GM06990 (cell line): ENCODE data around the gene CDCP1.

Source experiments
- DNase-seq: peaks from one replicate; pipeline ENCODE4 v3.0.0-alpha.2; 2011; ENCODE audit not compliant: insufficient read length; ENCODE audit errors: extremely low read depth
- H3K27me3 ChIP-seq: replicated peaks from 2 replicates; pipeline ENCODE4 v1.6.0; 2011; ENCODE audit warnings: low read length; ENCODE audit not compliant: control insufficient read depth, insufficient read depth
- H3K36me3 ChIP-seq: 2 replicates; pipeline ENCODE4 v1.5.1; 2011; ENCODE audit warnings: low read length; ENCODE audit not compliant: control insufficient read depth, insufficient read depth
- H3K4me3 ChIP-seq: replicated peaks from 2 replicates; pipeline ENCODE4 v1.5.1; 2011; ENCODE audit warnings: low read depth, mild to moderate bottlenecking, control low read depth, low read length
- CTCF ChIP-seq: IDR thresholded peaks from 2 replicates; pipeline ENCODE4 v1.5.1; 2011; ENCODE audit warnings: low read length, control low read depth, mild to moderate bottlenecking, inconsistent platforms; ENCODE audit not compliant: insufficient read depth, poor library complexity, severe bottlenecking

CDCP1 gene

GRCh38 chr3:45090855-45091254 is 55.3 kb downstream of the CDCP1 start:
- Histone ChIP-seq H3K27me3 (peaks cover 2% of the 10 kb centered on the region; the same call in 1 of the 2 replicates), H3K36me3 (no peaks in the 10 kb centered on the region), H3K4me3 (no peak overlapping the region)
- no peak for DNase-seq
- no peak for TF ChIP-seq CTCF

DNA sequence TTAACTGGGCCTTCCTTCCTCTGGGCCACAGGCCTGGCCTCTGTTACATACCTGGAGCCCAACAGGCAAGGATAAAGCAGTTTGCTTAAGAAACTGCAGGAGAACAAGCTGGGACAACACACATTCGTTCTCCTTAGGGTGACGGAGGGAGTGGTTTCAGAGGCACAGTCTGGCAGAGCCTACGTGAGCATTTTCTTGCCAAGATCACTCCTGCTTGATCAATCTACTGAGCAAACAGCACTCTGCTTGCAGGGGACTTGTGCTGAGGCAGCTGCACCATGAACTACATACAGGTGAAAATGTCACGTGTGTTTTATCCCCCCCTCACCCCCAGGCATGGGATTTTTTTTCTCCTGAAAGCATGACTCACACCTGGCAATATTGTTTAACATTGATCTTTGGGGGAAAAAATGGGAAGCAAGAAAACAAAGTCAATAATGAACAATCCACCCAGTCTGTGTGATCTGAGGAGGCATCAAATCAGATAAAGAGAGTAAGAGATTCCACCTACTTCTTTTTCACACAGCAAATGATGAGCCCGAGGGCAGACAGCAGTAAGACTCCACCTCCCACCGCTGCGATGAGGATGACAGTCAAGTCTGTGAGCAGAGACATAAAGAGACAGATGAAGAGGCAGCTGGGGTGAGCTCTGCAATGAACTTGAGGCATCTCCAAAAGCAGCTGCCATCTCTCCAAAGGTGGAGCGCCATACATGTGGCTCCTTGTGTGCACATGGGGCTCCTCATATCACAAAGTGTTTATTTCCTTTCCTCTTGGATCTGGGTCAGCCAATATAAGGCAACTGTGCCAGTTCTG is 57.4 kb downstream of the CDCP1 start:
- Histone ChIP-seq H3K4me3 (no peak overlapping the region), H3K27me3 (0 out of 2 replicates have a peak, but pooled peaks cover 2% of the 10 kb centered on the region), H3K36me3 (no peaks in the 10 kb centered on the region)
- DNase-seq, result no peak
- TF ChIP-seq CTCF, result no peak

DNA sequence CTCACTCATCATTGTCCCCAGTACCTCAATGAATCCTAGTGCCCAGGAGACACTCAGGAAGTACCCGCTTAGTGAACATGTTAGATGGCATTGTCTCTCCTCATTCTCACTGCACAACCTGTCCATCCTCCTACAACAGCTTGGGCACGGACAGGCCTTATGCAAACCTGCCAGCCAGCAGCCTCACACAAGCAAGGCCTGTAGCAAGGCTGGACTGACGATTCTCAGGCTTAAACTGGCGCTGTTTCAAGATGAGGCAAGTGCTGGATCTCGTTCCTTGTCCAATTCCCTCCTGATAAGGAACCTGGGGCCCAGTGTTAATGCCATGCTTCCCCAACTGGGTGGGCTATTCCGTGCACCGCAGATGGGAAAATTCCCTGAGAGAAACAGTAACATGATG is 59.0 kb downstream of the CDCP1 start:
- DNase-seq, result no peak
- TF ChIP-seq CTCF, result no peak
- Histone ChIP-seq H3K4me3 (no peak overlapping the region), H3K36me3 (no peaks in the 10 kb centered on the region), H3K27me3 (0 out of 2 replicates have a peak, but pooled peaks cover 2% of the 10 kb centered on the region)

DNA sequence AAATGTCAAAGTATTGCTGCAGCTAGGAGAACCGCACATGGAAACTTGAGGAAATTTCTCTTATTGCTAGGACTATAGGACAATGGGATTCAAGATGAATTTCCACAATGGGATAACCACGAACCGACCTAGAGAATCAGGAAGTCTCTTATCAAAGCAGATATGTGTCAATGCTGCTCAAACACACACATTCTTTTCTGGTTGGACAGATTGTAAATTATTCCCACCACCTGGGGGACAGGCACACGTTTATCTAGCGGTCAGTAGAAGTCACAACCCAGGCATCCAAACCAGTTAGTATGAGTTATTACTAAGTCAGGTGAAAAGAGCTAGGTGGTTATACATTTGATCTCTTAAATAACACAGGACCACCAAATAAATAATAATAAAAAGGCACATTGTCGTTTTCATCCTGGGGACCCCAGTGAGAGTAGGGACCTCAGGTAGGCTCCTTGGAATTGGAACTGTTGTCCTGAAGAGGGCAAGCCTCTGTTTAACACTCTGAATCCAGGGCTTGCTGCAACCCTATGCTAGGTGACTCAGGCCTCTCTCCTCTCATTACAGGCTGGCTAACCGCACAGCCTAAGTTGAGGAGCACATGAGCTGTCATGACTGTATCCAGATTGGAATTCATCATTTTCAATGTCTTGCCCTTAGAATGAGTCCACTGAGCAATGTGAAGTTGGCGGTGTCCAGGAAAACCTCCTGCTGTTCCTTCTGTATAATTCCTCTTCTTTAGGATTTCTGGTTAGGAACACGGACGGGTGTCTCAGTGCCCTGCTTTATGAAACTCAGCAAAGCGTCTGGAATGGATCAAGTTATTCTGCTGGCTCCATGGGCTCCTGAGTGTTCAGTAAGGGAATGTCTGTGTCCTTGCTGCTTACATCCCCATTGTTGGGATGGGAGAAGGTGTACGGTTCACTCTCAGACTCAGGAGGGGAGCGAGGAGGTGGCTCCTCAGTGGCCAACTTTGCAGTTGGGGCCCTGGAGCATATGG is 61.1 kb downstream of the CDCP1 start:
- H3K36me3 ChIP-seq, result no peaks in the 10 kb centered on the region
- TF ChIP-seq CTCF, result no peak
- H3K27me3 ChIP-seq, result 0 out of 2 replicates have a peak, but pooled peaks cover 2% of the 10 kb centered on the region
- no peak for DNase-seq
- H3K4me3 ChIP-seq, result no peak overlapping the region

DNA sequence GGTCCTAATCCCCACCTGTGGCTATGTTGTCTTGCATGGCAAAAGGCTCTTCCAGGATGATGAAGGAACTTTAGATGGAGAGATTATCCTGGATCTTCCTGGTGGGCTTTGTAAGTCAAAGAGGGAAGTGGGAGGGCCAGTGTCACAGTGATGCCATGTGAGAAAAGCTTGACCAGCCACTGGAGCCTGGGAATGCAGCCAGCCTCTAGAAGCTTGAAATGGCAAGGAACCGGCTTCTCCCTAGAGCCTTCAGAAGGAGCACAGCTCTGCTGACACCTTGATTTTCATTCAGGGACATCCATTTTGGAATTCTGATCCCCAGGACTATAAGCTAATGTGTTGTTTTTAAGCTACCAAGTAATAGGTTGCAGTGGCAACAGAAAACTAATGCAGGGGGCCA is 61.8 kb downstream of the CDCP1 start:
- H3K27me3 ChIP-seq, result peaks cover 2% of the 10 kb centered on the region; the same call in 1 of the 2 replicates
- H3K4me3 ChIP-seq, result no peak overlapping the region
- no peaks in the 10 kb centered on the region for H3K36me3 ChIP-seq
- DNase-seq, result no peak
- TF ChIP-seq CTCF, result no peak
